HG03521 (cell line): Measurements from ENCODE around the gene YJU2.
"Not testable (repeated sequence)": the region's sequence is repeated elsewhere in the genome, so short reads cannot be mapped to it uniquely, and the experiment has no call there.

Source experiments
- ATAC-seq: cut with Tn5 transposase; IDR thresholded peaks from one replicate; pipeline ENCODE4 v1.9.1; 2021; ENCODE audit warnings: mild to moderate bottlenecking, moderate library complexity; ENCODE audit not compliant: unreplicated experiment

Gene YJU2

DNA sequence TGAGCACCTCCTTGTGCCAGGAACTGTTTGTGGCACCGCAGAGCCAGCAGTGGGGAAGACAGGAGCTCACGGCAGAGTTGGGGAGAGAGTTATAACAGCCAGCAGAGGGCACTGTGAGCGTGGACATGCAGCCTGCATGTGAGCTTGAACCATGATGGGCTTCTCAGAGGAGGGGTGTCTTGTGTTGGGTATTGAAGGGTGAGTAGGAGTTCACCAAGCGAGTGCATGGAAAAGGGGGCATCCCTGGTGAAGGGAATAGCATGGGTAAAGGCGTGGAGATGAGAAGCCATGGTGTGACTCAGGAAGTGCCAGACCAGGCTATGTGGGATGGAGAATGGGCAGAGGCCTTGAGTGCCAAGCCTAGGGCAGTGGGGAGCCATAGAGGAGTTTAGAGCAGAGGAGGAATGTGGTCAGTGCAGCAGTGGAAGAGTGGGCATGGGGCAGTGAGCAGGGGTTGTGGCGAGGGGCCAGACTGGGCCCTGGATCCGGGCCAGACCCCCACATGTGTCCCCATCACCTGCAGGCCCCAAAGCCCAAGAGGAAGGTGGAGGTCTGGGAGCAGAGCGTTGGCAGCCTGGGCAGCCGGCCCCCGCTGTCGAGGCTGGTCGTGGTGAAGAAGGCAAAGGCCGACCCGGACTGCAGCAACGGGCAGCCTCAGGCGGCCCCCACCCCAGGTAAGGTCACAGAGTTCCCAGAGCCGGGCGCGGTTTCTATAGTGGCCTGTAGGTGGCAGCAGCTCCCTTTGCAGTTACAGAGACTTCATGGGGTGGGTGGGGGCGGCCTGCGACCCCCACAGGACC, 20.4 kb downstream of the YJU2 start:
- no peak for ATAC-seq

DNA sequence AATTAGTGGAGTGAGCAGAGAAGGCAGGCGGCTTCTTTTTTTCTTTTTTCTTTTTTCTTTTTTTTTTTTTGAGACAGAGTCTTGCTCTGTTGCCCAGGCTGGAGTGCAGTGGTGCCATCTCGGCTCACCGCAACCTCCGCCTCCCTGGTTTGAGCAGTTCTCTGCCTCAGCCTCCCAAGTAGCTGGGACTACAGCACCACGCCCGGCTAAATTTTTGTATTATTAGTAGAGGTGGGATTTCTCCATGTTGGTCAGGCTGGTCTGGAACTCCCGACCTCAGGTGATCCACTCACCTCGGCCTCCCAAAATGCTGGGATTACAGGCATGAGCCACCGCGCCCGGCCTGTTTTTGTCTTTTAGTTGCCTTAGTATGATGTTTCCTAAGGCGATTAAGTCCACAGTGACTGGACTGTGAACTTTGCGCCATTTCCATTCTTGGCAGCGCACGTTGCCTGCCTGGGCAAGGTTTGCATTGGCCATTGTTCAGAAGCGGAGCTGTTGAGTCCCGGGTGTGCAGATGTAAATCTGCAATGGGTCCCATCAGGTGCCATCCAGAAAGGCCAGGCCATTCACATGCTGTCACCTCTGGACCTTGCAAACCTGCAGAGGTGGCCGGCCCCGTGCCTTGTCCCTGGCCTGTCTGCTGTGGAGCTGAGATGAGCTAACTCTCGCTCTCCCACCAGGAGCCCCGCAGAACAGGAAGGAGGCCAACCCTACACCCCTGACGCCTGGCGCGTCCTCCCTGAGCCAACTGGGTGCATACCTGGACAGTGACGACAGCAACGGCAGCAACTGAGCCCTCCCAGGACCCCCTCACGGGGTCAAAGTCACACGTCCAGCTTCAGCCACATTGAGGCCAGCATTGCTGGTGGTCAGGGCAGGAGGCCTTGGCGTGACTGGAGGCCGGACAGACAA, 21.3 kb downstream of the YJU2 start:
- ATAC-seq = no peak

DNA sequence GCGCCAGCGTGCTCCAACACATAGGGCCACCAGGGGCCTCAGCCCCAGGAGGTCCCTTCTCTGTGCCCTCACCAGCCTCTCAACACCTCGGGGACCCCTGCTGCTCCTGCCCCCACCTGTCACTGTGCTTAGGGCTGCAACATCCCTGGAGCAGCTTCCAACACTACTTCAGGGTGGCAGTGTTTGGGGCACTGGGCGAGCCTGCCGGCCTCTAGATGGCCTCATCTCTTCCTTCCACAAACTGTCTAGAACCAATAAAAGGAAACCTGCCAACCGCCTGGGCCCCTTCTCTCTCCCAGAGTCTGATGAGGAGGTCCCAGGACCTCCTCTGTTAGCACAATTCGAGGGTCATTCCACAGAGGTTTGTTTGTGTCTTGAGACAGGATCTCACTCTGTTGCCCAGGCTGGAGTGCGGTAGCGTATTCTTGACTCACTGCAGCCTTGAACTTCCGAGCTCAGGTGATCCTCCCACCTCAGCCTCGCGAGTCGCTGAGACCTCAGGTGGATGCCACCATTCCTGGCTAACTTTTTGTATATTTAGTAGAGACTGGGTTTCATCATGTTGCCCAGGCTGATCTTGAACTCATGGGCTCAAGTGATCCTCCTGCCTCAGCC, 22.0 kb downstream of the YJU2 start:
- no peak for ATAC-seq

DNA sequence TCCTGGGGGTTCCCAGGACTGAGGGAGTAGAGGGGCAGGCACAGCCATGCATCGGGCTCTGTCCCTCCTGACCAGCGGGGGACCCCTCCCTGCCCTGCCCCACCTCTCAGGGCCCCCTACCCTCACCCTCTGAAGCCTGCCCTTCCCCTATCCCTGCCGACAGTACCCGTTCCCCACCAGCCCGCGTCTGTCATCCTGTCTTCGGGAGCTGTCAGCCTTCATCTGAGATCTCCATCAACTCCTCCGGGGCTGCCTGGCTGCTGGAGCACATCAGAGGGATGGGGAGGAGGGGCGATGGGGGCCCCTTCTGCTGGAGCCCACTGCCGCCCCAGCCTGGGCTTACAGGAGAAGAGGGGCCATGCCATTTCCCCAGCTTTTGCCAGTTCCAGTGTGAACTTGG, 26.0 kb downstream of the YJU2 start:
- no peak for ATAC-seq

DNA sequence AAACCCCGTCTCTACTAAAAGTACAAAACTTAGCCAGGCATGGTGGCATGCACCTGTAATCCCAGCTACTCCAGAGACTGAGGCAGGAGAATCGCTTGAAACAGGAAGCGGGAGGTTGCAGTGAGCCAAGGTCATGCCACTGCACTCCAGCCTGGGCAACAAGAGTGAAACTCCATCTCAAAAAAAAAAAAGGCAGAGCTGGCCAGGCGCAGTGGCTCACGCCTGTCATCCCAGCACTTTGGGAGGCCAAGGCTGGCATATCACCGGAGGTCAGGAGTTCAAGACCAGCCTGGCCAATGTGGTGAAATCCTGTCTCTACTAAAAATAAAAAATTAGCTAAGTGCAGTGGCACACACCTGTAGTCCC, 27.4 kb downstream of the YJU2 start:
- ATAC-seq = not testable (repeated sequence)

DNA sequence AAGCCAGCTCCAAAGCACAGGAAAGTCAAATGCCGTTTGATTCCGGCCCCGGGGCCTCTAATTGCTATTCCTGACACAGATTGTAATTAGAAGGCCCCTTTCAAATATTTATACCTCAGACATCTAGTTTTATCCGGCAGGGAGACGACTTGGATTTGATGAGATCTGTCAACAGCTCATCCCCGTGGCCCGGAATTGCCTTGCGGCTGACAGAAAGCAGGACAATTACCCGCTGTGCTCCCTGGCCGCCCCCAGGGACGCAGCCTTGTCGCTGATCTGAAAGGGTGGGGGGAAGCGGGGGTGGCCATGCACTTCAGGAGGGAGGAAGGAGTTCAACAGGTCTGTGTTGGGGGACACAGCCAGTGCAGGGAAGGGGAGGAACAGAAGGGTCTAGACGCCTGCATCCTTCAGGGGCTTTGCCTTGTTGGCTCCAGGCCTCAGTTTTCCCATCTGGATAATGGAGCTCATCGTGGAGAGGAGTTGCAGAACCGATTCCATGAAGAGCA, 30.4 kb downstream of the YJU2 start:
- no peak for ATAC-seq

DNA sequence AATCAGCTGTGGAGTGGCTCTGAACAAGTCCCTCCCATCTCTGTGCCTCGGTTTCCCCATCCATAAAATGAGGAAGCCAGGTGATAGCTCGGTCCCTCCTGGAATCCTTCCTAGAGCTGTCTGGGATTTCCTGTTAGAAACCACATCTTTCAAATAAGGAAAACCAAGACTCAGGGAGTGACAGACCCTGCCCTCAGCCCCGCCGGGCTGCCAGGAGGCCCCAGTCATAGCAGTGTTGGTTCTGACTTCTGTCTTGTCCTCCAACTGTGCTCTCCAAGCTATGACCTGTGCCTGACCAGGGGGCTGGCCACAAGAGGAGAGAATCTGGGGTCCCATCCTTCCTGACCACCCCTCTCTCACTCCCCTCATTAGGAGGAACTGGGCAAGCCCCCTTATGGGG, 31.1 kb downstream of the YJU2 start:
- no peak for ATAC-seq

DNA sequence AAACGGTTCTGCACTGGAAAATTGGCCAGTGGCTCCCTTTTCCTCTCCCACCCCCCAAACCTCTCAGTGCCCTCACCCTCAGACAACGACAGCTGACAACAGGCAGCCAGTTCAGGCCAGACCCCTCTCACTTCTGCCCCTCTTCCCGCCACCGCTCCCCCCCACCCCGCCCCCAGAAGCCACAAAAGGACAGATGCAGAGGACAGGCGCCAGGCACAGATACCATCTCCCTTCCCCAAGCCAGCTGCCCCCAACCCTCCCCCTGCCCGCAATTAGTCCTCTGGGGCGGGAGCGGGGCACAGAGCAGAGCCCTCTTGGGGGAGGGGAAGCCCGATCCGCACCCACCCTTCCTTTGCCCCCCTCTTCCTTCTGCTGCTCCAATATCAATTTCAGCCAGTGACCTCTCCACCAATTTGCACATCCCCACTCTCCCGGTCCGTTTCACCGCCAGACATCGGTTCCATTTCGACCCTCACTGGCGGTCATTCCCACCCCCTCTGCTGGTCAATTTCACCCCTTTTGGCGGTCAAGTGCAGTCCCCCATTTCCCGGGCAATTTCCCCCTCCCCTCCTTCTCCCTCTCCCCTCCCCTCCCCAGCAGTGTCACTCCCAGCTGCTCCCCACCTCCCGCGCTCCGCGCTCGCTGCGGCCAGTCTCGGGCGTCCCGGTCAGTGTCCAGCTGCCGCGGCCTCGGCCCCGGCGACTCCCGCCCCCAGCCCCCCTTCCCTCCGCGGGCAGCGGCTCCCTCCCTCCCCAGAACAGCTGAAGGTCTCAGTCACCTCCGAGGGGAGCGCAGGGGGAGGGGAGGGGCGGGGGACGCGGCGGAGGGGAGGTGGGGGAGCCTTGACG, 31.8 kb downstream of the YJU2 start, which contains the start of gene SHD:
Gene SHD, plus strand, starts transcription at position 848 of the 848 bp plus-strand sequence. CDS start 798 bp downstream, outside the sequence.
- no peak for ATAC-seq

DNA sequence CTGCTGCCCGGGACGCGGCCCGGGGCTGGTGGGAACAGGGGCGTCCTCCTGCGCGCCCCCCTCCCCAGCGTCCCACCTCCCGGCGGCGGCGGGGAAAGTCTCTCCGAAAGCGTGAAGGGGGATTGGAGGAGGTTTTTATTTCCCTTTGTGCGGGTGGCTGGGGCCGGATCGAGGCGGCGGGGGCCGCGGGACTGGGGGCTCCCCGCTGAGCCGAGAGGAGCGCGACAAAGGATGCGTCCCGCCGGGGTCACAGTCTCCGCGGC, 32.3 kb downstream of the YJU2 start:
- no peak for ATAC-seq

DNA sequence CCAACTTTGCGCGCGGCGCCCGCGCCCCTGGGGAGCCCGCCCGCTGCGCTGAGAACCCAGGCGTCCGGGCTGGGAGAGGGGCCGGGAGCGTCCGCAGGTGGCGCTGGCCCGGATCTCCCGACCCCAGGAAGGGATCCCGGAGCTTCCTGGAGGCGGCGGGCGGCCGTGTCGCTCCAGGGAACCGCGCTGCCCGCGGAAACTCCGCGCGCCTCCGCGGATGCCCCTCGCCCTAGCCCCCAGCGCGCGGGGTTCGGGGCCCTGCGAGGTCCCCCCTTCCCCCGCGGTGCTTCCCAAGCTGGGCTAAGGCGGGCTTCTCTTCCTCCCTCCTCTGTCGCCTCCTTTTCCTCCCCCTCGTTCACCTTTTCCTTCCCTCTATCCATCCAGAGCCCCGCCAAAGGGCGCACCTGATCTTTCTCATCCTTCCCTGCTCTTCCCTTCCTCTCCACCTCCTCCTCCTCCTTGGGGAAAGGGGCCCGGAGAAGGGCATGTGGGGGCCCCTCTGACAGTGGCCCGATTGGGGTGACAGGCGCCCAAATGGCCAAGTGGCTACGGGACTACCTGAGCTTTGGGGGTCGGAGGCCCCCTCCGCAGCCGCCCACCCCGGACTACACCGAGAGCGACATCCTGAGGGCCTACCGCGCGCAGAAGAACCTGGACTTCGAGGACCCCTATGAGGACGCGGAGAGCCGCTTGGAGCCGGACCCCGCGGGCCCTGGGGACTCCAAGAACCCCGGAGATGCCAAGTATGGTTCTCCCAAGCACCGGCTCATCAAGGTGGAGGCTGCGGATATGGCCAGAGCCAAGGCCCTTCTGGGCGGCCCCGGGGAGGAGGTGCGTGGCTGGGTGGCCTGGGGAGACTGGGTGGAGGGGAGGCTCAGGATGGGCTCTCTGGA, 32.9 kb downstream of the YJU2 start:
- ATAC-seq = no peak

DNA sequence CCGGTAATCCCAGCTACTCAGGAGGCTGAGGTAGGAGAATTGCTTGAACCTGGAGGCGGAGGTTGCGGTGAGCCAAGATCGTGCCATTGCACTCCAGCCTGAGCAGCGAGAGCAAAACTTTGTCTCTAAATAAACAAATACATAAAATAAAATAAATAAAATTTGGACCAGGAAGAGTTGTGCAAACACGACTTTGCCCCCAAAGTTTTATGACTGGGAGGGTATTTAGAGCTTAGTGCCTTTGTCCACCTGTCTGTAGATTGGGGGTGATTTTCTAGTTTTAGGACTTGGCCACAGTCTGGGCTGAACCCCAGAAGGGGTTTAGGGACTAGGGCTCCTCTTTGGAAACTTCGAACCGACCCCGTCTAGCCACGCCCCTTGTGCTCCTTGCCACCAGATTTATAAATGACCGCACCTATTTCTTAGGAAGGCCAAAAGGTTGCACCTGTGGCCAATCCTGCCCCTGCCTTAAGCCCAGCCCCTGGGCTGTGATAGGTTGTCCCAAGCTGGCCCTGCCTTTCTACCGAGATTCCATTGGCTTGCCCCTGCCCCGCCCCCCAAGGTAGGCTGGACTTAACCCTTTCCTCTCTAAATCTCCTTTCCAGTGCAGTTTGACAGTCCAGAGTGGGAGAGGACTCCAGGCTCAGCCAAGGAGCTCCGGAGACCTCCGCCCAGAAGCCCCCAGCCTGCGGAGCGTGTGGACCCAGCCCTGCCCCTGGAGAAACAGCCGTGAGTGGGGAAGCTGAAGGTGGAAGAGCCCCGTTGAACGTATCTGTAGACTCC, 37.5 kb downstream of the YJU2 start:
- ATAC-seq = no peak

DNA sequence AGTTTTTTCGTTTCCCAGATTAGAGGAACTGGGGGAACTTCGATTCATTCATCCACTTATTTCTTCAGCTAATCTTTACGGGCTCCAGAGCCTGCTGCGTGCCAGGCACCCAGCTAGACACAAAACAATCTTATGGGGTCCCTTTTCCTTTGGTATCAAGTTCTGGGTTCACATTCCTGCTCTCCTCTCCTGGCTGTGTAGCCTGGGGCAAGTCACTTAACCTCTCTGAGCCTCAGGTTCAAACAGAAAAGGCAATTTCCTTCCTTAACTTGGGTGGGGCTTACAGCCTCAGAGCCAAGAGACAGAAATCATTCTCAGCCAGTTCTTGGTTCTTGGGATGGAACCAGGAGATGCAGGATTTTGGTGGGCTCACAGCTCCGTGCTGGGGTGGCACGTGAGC, 38.1 kb downstream of the YJU2 start:
- no peak for ATAC-seq

DNA sequence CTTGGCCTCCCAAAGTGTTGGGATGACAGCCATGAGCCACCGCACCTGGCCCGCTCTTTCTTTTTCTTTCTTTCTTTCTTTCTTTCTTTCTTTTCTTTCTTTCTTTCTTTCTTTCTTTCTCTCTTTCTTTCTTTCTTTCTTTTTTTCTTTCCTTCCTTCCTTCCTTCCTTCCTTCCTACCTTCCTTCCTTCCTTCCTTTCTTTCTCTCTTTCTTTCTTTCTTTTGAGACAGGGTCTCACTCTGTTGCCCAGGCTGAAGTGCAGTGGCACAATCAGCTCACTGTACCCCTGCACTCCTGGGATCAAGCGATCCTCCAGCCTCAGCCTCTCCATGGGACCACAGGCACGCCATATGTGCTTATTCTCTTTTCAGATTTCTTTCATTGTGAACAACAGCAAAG, 39.3 kb downstream of the YJU2 start:
- not testable (repeated sequence) for ATAC-seq

DNA sequence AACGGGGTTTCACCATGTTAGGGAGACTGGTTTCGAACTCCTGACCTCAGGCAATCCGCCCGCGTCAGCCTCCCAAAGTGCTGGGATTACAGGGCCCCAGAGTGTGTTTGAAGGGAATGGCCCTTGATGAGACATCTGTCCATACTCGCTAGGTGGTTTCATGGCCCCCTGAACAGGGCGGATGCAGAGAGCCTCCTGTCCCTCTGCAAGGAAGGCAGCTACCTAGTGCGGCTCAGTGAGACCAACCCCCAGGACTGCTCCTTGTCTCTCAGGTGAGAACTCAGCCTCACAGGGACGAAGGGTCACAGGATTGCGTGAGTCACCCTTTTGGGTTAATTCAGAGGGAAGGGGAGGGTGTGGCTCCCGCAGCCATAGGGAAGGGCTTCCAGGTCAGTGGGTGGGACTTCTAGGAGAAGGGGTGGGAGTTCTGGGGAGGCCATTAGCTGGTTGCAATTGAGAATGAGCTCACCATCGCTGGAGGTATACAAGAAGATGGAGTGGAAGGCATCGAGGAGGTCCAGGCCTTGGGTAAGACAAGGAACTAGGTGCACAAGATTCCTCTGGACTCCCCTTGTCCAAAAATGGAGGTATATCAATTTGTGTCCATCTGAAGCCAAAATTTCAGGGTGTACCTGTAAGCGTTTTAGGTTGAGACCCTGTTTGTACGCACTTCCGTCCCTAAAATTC, 41.4 kb downstream of the YJU2 start:
- no peak for ATAC-seq

DNA sequence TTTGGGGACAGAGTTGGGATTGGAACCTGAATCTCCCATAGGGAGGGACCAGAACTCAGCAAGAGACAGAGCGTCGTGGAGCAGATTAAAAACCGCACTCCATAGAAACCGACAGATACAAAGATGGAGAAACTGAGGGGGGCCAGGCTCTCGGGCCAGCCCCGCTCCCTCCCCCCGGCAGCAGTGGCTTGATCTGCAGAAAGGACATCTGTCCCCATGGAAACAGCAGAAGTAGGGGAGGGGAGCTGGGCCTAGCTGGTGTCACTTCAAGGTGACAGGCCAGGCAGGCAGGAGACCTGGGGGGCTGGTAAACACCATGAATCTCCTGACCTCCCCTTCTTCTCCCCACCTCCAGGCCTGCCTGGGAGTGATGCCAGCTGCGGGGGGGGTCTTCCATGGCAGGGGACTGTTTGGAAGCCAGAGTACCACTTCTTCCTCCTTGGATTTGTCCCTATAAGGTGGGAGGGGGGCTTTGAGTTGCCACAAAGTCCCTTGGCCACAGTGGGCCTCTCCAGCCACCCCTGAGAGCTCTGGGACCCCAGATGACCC, 44.4 kb downstream of the YJU2 start:
- ATAC-seq = no peak

DNA sequence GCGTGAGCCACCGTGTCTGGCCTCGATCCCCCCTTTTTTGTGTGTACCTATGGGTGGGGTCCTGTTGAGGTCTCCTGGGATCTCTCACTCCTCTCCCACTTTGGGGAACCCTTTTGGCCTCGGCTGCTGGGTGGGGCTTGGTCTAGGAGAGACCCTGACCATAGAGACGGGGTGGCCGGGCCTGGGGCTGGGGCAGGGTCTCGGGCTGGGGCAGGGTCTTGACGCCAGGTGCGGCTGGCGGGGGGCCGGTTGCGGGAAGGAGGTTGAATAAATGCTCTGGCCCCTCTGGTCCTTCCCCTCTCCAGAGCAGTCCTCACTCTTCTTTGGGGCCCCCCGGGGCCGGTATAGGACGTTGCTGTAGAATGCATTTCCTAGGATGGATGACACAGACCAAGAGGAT, 45.6 kb downstream of the YJU2 start:
- ATAC-seq = no peak

DNA sequence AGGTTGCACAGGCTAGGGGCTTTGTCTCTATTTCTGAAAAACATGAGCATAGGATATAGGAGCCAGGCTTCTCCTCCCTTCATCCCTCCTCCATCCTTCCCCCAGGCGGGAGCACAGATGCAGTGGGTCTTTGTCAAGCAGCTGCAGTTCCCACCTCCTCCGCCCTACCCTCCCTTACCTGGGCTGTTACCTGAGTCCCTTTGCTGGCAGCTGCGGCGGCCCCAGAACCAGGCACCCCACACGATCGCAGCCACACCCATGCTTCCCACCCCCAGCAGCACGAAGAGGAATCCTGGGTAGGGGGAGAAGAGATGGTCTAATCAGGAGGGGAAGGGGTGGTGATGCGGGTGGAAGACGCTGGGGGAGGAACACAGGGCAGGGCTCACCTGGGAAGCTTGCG, 47.5 kb downstream of the YJU2 start:
- no peak for ATAC-seq
